Hepatocyte (in vitro differentiated cells): ENCODE measurements around the gene C4orf54.

ENCODE experiments used
- EZH2 ChIP-seq: fragments of 200-600 bp; sonication (generic); IDR thresholded peaks from 2 replicates; pipeline ENCODE4 v1.6.1; 2016; ENCODE audit warnings: antibody characterized with exemption, mild to moderate bottlenecking, borderline replicate concordance
- TF ChIP-seq, protein P1 (sequence below): fragments of 200-600 bp; sonication (generic); IDR thresholded peaks from 2 replicates; pipeline ENCODE4 v1.5.1; 2016; ENCODE audit warnings: antibody characterized with exemption, mild to moderate bottlenecking; ENCODE audit not compliant: poor library complexity

- TF ChIP-seq, protein P1, sequence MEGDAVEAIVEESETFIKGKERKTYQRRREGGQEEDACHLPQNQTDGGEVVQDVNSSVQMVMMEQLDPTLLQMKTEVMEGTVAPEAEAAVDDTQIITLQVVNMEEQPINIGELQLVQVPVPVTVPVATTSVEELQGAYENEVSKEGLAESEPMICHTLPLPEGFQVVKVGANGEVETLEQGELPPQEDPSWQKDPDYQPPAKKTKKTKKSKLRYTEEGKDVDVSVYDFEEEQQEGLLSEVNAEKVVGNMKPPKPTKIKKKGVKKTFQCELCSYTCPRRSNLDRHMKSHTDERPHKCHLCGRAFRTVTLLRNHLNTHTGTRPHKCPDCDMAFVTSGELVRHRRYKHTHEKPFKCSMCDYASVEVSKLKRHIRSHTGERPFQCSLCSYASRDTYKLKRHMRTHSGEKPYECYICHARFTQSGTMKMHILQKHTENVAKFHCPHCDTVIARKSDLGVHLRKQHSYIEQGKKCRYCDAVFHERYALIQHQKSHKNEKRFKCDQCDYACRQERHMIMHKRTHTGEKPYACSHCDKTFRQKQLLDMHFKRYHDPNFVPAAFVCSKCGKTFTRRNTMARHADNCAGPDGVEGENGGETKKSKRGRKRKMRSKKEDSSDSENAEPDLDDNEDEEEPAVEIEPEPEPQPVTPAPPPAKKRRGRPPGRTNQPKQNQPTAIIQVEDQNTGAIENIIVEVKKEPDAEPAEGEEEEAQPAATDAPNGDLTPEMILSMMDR: no peak
- no peak for TF ChIP-seq EZH2
These were observed 29.5 kb upstream of the C4orf54 start for GRCh38 chr4:99687120-99687519.
